ENCODE measurements around the gene GMEB2. TPM values are rescaled to one million over a fixed set of nuclear protein-coding genes. Genes with fewer than 3 reads are reported as not detected.

The GMEB2 gene
- total and polyA plus RNA-seq, 8 donors, result 4.1 to 10.4 (median 6.1) TPM

GRCh38 chr20:63591786-63592355 lies 35.0 kb downstream of the GMEB2 start:
- DNase-seq (peak in 1 of 6 donors; percentile 52), ATAC-seq (no peak), FAIRE-seq (no peak)
- H3K27me3 ChIP-seq, result no peaks in the 10 kb centered on the region
- TF ChIP-seq, protein P1, sequence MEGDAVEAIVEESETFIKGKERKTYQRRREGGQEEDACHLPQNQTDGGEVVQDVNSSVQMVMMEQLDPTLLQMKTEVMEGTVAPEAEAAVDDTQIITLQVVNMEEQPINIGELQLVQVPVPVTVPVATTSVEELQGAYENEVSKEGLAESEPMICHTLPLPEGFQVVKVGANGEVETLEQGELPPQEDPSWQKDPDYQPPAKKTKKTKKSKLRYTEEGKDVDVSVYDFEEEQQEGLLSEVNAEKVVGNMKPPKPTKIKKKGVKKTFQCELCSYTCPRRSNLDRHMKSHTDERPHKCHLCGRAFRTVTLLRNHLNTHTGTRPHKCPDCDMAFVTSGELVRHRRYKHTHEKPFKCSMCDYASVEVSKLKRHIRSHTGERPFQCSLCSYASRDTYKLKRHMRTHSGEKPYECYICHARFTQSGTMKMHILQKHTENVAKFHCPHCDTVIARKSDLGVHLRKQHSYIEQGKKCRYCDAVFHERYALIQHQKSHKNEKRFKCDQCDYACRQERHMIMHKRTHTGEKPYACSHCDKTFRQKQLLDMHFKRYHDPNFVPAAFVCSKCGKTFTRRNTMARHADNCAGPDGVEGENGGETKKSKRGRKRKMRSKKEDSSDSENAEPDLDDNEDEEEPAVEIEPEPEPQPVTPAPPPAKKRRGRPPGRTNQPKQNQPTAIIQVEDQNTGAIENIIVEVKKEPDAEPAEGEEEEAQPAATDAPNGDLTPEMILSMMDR (IDR thresholded peaks at IDR 0.05), result no peak
- H3K4me3 ChIP-seq, result no peak overlapping the region
- H3K27ac ChIP-seq, result no peak overlapping the region
- peaks cover 0 to 28% (median 3%) of the 10 kb centered on the region in 3 donors for H3K36me3 ChIP-seq
- H3K4me1 ChIP-seq, result no peaks in the 10 kb centered on the region
- intact Hi-C loops (cut with DNase I), result no loop called here
- 94 to 98% methylated on average over 28 of the region's 28 CpGs for WGBS, 2 donors
- H3K9me3 ChIP-seq, result no peaks in the 10 kb centered on the region

DNA sequence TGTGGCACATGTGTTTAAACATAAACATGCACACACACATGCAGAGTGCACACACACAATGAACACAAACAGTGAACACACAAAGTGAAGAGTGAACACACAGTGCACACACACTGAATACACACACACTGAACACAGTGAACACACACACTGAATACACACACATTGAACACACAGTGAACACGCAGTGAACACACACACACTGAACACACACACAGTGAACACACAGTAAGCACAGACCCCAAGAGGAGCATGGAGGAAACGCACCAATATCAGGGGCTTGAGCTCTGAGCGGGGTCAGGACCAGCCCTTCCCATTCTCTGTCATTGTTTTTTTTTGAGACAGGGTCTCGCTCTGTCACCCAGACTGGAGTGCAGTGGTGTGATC lies 35.8 kb downstream of the GMEB2 start:
- 97 to 98% methylated on average over 4 of the region's 4 CpGs for WGBS, 2 donors
- H3K9me3 ChIP-seq, result no peaks in the 10 kb centered on the region
- DNase-seq (no peak), ATAC-seq (no peak), FAIRE-seq (no peak)
- no peaks in the 10 kb centered on the region for H3K27me3 ChIP-seq
- intact Hi-C loops (cut with DNase I), result no loop called here
- H3K27ac ChIP-seq, result no peak overlapping the region
- H3K4me1 ChIP-seq, result no peaks in the 10 kb centered on the region
- TF ChIP-seq, protein P1 (IDR thresholded peaks at IDR 0.05), result no peak
- H3K4me3 ChIP-seq, result no peak overlapping the region
- peaks cover 0 to 28% (median 3%) of the 10 kb centered on the region in 3 donors for H3K36me3 ChIP-seq

DNA sequence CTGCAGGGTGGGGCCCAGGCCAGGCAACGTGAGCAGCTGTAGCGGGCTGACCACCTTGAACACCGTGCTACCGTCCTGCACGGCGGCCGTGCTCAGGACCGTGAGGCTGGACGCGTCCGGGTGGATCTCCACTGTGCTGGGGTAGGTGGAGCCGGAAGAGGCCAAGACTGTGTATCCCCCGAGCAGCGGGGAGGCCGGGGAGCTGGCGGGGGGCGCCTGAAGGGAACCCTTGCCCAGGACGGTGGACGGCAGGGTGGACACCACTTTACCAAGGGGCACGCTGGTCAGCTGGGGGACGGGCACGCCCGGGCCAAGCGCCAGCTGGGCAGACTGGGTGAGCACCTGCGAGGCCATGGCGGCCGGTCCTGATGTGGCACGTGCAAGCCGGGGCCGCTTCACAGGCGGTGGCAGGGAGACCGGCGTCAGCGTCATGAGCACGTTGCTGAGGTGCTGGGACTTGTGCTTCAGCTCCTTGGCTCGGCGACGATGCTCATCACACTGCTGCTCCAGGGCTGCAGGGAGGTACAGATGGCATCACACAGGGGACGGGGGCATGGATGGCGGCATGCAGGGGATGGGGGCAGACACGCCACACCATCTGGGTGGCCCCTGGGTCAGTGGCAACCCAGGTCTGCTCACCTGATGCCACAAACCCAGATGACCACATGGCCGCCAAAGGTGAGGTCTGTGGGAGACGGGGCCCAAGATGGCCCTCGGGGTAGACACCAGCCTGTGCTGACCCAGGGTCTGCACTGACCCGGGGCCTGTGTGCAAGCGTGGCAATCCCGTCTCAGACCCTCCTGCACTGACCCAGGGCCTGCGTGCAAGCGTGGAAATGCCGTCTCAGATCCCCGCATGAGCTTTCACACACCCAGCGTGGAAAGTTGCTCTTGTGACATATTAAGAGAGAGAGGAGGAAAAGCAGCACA lies 36.4 kb downstream of the GMEB2 start:
- H3K4me1 ChIP-seq, result no peaks in the 10 kb centered on the region
- intact Hi-C loops (cut with DNase I), result no loop called here
- DNase-seq, result peak in 1 of 6 donors; percentile 80
- peak in 1 of 4 donors; percentile 13 for ATAC-seq
- no peak overlapping the region for H3K4me3 ChIP-seq
- no peaks in the 10 kb centered on the region for H3K9me3 ChIP-seq
- peaks cover 0 to 22% (median 3%) of the 10 kb centered on the region in 3 donors for H3K36me3 ChIP-seq
- no peak for FAIRE-seq
- H3K27me3 ChIP-seq, result no peaks in the 10 kb centered on the region
- TF ChIP-seq, protein P1 (IDR thresholded peaks at IDR 0.05), result no peak
- peak overlapping the region in 1 of 4 donors; percentile 67 for H3K27ac ChIP-seq
- WGBS, 2 donors, result 92 to 93% methylated on average over 51 to 52 of the region's 52 CpGs

- peak; percentile 65 to 90 (median 74) for ATAC-seq
- H3K27me3 ChIP-seq, result no peaks in the 10 kb centered on the region
- peaks cover 0 to 18% (median 3%) of the 10 kb centered on the region in 3 donors for H3K36me3 ChIP-seq
- TF ChIP-seq, protein P1 (IDR thresholded peaks at IDR 0.05), result no peak
- WGBS, 2 donors, result 86 to 89% methylated on average over 38 of the region's 38 CpGs
- no peak overlapping the region for H3K4me3 ChIP-seq
- H3K9me3 ChIP-seq, result no peaks in the 10 kb centered on the region
- intact Hi-C loops (cut with DNase I), result no loop called here
- H3K27ac ChIP-seq, result peak overlapping the region in 1 of 4 donors; percentile 67
- DNase-seq, result peak in 4 of 6 donors; percentile 60 to 78 (median 68)
- H3K4me1 ChIP-seq, result no peaks in the 10 kb centered on the region
- no peak for FAIRE-seq
Observed at GRCh38 chr20:63589261-63590217, 37.4 kb downstream of the GMEB2 start.
